ENCODE results near the gene FOXRED2.
"Not testable (repeated sequence)": the region's sequence is repeated elsewhere in the genome, so short reads cannot be mapped to it uniquely, and the experiment has no call there.

FOXRED2 gene

DNA sequence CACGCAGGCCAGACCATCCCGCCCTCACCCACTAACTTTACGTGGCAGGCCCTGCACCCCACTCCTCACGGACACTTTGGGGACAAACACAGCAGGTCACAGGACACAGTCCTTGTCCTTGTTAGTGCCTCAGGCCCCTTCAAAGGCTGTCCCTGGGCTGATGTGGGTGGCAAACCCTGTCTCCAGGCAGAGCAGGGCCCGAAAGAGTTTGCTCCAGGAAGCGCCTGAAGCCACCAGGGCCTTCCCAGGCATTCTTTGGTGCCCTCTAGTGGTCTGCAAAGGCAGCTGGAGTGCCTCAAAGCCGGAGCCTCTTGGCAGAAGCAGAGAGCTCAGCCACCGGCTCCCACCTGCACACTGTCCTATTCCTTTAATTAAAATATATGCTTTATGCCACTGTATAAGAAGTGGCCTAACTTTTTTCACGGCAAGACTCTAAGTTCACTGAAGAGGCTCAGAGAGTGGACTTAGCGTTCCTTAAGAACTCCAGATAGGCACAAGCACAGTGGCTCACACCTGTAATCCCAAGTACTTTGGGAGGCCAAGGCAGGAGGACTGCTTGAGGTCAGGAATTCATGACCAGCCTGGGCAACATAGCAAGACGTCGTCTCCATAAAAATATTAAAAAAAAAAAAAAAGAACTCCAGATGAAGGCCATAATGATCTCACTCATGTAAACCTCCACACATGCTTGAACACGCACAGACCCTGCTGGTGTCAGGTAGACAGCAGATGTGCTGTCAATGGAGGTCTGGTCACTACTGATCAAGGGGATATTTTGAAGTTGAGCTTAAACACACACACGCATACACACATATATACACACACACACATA lies 36.5 kb downstream of the FOXRED2 start:
- in situ Hi-C loops (cut with HindIII; ENCODE audit: low sequenced_read_pairs), result no loop called here

DNA sequence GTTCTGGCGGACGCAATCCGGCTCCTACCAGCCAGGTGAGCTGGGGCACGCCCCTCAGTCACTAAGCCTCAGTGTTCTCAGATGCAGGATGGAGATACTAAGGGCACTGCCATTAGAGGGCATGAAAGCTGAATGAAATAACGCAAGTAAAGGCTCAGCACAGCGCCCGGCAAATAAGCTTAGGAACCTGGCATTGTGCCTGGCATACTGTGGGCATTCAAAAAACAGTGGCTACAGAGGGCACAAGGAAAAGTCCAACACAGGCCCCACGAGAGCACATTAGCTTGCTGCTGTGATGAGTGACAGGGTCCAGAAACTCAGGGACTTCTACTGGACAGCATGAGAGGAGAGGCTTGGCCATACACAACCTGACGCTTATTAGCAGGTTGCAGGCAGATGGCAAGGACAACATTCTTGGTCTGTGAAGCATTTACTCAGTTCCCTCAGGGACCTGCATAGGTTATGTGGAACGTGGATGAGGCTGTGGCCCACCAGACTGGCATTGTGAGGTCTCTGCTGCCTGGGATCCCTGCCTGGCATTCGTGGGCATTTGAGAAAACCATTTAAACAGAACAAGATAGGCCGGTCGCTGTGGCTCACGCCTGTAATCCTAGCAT lies 37.6 kb downstream of the FOXRED2 start:
- in situ Hi-C loops (cut with HindIII; ENCODE audit: low sequenced_read_pairs), result no loop called here

DNA sequence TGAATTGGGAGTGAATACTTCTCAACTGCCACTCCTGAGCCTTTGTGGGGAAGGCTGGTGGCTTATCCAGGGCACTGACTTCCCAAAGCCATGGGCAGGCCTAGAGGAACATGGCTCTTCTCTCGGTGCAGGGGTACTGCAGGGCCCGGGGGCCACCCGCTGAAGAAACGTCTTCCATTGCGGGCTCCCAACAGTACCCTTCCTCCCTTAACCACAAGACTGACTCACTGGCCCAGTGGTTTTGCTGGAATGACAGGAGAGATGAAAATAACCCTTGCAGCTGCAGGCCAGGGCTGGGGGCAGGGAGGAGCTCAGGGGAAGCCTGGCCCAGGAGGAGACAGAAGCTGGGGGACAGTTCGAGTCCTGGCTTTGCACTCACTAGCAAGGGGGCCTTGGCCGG lies 38.9 kb downstream of the FOXRED2 start:
- in situ Hi-C loops (cut with HindIII; ENCODE audit: low sequenced_read_pairs), result no loop called here

DNA sequence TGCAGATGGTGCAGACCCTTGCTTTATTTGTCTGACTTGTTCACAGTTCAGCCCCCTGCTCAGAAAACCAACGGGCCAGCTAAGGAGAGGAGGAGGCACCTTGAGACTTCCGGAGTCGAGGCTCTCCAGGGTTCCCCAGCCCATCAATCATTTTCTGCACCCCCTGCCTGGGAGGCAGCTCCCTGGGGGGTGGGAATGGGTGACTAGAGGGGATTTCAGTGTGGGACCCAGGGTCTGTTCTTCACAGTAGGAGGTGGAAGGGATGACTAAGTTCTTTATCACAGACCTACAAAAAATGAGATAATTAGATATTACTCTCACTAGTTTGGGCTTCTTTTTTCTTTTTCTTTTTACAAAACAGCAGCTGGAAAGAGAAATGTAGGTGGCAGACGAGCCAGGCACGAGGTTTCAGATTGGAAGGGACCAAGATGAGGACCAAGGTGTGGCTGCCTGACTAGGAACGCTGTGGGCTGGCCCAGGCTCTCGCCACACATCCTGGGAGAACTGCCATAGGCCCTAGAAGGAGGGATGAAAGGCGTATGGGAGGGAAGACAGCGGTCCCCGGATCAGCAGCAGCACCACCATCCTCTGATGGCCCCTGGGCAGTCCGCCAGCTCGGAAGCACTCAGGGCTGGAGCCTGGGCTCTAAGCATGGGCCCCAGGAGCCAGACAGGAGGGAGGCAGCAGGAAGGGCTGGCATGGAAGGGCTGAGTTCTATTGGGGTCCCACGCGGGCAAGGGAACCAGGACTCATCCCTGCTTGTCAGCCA lies 39.6 kb downstream of the FOXRED2 start:
- in situ Hi-C loops (cut with HindIII; ENCODE audit: low sequenced_read_pairs), result no loop called here

DNA sequence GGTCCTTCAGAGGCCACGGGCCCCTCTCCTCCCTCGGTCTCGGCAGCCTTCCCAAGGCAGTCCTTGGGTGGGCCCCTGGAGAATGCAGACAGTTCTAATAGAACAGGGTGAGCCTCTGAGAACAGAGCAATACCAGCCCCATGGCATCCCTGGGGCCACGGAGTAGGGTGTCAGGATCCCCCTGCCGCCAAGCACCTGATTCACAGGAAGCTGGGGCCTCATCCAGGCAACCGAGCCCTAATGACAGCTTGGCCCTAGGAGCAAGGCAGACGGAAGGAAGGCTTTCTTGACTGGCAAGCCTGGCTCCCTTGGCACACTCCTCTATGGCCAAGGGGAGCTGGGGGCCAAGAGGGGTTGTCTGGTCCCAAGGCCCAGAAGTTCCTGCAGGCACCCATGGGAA lies 40.6 kb downstream of the FOXRED2 start:
- in situ Hi-C loops (cut with HindIII; ENCODE audit: low sequenced_read_pairs), result no loop called here

DNA sequence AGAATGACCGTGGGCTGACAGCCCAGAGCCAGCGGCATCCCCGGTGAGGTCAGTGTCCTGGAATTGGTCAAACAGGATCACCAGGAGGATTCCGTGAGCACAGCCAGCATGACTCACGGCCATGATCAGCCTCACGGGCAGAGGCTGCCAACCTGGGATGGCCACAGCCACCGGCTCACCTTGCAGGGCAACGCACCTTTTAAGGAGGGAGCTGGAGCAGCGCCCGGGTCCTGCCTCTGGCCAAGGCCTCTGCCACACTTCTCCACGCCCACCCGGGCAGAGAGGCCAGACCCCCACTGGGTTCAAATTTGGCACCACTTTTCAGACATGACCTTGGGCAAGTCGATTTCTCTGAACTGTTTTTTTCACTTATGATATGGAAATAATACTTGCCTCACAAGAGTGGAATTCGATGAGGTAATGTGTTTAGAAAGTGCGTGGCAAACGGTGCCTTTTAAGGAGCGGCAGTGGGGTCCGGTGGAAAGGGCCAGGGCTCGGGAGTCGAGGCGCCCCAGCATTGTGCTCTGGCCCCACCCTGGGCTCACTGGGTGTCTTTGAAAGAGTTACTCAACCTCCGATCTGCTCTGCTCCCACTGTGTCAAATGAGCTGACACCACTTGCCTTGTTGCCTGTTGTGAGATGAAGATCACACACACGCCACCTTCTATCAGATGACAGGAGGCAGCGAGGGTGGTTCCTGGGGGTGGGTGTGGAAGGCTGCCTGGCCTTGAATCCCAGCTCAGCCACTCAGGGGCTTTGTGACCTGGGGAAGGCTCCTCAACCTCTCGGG lies 41.4 kb downstream of the FOXRED2 start:
- in situ Hi-C loops (cut with HindIII; ENCODE audit: low sequenced_read_pairs), result no loop called here

DNA sequence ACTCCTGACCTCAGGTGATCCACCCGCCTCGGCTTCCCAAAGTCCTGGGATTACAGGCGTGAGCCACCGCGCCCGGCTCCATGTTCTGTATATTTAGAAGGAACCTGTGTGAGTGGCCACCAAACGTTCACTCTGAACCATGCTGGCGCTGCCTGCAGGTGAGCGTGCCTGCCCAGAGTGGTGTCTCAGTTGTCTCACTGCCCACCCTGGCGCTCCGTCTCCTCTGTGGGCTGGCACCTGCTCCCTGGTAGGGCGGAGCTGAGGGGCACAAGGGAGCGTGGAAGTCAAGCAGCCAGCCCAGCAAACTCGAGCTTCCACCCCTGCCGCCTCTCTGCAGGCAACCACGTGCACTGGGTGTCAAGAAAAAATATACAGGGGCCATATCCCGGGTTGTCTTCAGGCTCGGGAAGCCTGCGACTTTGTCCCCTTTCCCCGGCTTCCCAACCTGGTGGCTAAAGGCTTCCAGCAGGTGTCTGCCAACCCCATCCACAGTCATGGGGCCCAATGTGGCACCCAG lies 42.1 kb downstream of the FOXRED2 start:
- in situ Hi-C loops (cut with HindIII; ENCODE audit: low sequenced_read_pairs), result no loop called here

DNA sequence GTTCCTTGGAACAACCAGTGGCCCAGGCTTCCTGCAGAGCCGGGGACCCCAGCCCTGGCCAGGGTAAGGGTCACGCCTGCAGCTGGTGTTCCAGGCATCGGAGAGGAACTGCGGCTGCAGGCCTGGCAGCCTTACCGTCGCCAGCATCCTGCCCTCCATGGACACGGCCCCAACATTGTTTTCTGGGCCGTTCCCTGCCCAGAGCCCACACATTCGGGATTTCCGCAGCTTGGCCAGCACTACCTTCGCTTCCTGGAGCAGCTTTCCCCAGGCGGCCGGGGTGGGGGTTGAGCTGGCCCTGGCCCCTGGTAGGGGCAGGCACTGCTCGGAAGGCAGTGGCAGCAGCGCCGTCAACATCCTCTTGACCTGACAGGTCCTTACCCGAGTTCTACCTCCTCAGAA lies 43.1 kb downstream of the FOXRED2 start:
- in situ Hi-C loops (cut with HindIII; ENCODE audit: low sequenced_read_pairs), result no loop called here

DNA sequence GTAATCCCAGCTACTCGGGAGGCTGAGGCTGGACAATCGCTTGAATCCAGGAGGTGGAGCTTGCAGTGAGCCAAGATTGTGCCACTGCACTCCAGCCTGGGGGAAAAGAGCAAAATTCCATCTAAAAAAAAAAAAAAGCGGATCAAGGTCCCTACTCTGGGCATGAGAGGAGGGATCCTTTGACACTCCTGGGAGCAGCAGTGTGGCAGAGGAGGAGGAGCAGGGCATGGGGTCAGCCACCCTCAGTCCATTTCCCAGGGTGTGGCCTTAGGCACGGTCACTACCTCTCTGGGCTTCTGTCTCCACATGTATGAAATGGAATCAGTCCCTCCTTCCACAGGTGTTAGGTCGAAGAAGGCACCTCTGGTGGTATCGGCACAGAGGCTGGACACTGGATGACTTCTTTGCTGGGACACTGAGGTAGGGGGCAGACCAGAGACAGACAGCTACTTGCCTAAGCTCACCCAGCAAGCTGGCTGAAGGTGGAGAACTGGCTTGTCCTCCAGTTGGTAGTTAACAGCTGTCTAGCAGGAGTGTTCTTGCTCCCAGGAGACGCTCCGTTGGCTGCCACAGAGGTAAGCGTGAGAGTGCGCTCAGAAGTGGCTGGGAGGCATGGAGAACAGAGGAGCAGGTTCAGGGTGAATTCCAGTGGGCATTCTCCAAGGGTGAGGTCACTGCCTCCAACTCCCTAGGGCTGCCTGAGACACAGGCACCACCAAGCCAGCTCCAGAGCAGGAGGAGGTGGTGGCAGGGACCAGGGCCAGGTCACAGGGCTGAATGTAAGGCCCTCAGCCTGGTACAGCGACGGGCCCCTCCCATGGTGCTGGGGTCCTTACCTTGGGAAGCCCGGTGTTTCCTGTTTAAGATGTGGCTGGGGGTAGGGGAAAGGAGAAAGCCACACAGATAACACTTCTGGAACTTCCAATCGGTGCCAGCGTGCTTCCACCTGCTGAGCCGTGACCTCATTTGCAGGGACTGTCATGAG lies 44.9 kb downstream of the FOXRED2 start:
- in situ Hi-C loops (cut with HindIII; ENCODE audit: low sequenced_read_pairs), result no loop called here

DNA sequence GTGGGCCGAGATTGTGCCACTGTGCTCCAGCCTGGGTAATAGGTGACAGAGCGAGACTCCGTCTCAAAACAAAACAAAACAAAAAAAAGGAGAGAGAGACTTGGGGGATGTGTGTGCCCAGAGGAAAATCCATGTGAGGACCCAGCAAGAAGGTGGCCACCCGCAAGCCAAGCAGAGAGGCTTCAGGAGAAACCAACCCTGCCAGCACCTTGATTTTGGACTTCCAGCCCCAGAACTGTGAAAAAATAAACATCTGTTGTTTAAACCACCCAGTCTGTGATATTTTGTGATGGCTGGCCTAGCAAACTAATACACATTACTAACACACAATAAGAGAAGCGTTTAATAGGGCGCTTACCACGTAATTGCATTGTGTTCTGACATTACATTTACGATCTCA lies 46.6 kb downstream of the FOXRED2 start:
- in situ Hi-C loops (cut with HindIII; ENCODE audit: low sequenced_read_pairs), result no loop called here

DNA sequence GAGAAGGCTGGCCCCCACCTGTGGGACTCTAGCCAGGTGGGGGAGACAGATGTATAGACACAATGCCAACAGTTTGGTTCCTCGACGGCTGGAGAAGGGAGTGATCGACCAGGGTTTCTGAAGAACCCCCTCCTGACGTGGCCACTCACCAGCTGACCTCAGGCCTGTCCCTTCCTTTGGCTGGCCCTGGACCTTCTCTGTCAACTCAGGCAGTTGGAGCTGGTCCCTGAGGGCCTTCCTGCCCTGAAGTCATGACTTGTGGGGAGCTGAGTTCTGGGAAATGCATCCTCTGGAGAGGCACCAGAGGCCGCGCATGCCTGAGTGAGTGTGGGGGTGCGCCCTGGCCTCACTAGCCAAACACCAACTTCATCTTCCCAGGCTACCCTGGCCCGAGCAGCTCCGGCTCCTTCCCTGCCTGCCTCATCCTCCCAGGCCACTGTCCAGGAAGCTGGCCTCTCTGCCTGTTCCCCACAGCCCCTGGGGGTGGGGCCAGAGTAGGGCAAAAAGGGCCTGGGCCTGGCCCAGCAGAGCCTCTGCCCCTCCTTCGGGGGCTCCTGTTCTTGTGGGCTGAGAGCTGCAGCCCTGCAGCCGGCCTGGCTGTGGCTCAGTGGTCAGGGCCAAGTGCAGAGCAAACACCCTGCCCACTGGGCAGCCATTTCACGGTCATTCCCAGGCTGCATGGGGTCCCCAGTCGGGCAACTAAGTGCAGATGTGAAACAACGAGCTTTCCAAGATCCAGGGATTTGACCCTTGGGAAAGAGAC lies 49.0 kb downstream of the FOXRED2 start:
- in situ Hi-C loops (cut with HindIII; ENCODE audit: low sequenced_read_pairs), result no loop called here

DNA sequence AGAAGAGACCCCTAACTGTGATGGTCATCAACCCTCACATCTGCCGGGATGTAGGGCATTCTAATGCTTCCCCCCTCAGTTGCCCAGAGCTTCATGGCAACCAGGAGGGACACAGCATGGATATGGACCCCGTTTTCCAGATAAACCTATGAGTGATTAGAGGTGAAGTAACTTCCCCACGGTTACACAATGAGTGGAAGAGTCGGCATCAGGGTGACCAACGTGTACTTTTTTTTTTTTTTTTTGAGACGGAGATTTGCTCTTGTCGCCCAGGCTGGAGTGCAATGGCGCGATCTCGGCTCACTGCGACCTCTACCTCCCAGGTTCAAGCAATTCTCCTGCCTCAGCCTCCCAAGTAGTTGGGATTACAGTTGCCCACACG lies 50.4 kb downstream of the FOXRED2 start:
- in situ Hi-C loops (cut with HindIII; ENCODE audit: low sequenced_read_pairs), result no loop called here

DNA sequence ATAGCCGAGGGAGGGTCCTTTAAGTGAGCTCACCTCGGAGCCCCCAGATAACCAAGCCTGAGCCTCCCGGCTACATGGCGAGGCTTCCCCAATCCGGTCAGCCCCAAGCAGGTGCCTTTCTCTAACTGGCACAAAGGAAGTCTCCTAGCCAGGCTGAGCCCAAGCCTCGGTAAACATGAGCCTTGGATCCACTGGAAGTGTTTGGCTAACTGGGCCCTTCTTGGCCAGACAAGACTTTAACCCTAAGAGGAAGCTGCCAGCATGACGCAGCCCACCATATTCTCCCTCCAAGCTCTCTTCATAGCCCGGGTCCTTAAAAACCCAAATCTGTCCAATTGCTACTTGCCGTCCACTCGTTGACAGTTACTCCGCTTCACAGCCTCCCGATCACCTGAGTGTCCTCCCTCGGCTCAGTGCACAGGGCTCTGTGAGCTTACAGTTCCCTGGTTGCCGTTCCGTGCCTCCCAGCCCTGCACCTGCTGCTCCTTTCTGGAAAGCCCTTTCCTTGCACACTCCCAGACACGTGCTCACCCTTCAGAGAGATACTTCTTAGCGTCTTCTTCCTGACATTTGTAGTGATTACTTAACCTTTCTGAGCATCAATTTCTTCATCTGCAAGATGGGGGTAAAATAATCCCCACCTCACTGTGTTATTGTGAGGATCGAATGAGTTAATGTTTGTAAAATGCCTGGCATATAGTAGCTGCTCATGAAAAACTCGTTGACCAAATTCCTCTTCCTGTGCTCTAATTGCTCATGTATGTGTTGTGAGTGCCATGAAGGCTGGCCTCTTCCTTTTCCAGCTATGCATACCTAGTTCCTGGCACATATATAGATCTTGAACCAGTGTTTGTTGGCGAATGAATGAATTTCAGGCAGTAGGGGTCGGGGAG lies 51.0 kb downstream of the FOXRED2 start:
- in situ Hi-C loops (cut with HindIII; ENCODE audit: low sequenced_read_pairs), result no loop called here

DNA sequence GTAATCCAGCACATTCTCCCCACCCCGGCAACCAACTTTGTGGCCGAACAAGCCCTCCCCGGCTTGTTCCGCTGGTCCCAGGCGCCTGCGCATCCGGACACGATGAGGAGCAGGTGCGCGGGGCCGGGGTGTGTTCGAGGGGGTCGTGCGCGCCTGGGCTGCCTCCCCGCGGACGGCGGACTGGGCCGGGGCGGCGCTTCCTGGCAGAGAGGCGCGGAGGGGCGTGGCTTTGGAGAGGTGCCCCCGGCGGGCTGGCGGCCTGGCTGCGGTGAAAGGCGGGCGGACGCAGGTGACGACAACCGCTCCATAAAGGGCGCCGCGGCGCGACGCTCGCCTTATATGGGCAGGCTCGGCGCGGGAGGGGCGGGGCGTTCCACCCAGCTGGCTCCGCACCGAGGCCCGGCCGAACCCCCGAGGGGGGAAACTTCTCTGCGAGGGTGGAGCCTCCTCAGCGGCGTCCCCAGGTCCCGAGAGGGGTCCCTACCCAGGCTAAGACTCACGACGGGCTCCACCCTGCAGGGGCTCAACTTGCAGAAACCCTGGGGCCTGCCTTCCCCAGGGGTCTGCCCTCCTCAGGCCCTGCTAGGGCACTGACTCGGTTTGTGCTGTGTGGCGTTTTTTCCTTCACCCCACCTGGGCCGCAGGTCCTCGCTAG lies 51.8 kb downstream of the FOXRED2 start:
- in situ Hi-C loops (cut with HindIII; ENCODE audit: low sequenced_read_pairs), result no loop called here

DNA sequence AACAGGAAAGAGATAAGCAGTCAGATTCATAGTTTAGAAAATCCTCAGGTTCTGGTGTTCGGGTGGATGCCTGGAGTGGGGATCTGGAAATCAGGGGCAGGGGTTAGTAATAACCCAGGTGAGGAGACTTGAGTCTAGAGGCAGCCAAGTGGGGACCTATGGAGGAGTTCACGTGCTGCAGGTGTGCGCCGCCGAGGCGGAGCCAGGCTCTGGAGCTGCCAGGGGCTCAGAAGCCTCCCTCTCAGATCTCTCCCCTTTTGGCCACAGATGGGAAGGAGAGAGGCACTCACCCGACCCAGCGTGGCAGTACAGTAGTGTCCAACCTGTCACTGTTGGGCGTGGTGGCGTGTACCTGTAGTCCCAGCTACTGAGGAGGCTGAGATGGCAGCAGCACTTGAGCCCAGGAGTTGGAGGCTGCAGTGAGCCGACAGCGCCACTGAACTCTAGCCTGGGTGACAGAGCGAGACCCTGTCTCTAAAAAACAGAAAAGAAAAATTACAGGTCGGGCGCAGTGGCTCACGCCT lies 52.9 kb downstream of the FOXRED2 start:
- in situ Hi-C loops (cut with HindIII; ENCODE audit: low sequenced_read_pairs), result no loop called here

DNA sequence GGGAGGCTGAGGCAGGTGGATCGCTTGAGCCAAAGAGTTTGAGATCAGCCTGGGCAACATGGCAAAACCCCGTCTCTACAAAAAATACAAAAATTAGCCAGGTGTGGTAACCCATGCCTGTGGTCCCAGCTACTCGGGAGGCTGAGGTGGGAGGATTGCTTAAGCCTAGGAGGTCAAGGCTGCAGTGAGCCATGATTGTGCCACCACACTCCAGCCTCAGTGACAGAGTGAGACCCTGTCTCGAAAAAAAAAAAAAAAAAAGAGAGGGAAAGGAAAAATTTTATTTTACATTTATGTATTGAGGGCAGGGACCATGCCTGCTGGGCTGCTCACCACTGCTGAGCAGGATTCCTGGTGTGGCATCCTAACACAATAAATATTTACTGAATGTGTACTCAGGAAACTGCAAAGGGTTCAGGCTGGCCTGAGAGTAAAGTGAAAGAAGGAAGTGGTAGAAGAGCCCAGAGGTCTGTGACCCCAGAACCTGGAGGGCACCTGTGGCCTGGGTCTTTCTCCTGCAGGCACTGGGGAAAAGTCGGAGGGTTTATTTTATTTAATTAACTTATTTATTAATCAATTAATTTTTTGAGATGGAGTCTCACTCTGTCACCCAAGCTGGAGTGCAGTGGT lies 53.7 kb downstream of the FOXRED2 start:
- in situ Hi-C loops (cut with HindIII; ENCODE audit: low sequenced_read_pairs), result not testable (repeated sequence)

All from DLD1 (cell line).